Measurements from ENCODE around the gene MYCBP2.
"Not testable (repeated sequence)": the region's sequence is repeated elsewhere in the genome, so short reads cannot be mapped to it uniquely, and the experiment has no call there.

Gene MYCBP2

DNA sequence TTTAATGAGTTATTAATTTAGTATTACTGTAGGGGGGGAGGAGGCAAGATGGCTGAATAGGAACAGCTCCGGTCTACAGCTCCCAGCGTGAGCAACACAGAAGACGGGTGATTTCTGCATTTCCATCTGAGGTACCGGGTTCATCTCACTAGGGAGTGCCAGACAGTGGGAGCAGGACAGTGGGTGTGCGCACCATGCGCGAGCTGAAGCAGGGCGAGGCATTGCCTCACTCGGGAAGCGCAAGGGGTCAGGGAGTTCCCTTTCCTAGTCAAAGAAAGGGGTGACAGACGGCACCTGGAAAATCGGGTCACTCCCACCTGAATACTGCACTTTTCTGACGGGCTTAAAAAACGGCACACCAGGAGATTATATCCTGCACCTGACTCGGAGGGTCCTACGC is 127.9 kb downstream of the MYCBP2 start:
- DNase-seq: not testable (repeated sequence)

GRCh38 chr13:77196052-77196618 is 130.8 kb downstream of the MYCBP2 start:
- DNase-seq: no peak

DNA sequence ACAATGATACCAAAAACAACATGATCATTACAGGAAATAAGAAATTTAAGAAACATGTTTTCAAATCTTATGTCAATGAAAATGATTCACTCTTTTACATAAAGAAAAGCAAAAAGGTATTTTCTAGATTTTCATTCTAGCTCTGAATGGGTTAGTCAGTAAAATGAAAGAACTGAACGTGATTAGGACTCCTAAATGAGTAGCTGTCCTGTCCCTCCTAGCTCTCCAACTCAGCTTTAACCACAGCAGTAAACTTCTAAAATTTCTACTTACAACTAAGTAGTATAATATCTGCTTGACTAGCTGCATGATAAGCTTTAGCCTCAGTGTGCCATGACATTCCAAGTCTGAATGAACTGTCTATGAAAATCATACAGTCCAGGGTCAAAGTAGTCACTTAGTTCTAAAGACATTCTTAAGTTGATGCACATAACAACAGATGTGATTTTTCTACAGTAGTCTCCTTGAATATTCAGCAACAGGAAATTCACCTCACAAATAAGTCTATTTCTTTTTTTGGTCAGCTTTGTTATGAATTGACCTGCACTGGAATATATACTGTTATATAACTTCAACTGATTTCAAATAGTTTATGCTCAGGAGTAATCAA is 136.4 kb downstream of the MYCBP2 start:
- no peak for DNase-seq

DNA sequence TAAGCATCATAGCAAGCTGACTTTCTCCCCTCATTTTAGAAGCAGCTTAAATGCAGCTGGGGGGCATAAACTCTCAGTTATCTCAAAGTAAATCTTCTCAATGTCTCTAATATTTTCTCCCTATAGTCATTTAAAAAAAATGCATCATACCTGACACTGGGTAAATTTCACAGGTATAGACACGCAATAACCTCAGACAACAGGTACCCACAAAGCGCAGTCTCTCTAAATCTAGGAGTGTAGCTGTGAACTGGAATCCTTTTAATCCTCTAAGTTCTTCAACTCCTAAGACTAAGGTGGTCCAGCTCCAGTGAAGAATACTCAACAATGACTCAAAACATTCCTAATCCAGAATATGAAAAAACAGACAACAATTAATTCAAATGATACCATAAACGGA is 141.2 kb downstream of the MYCBP2 start:
- no peak for DNase-seq

DNA sequence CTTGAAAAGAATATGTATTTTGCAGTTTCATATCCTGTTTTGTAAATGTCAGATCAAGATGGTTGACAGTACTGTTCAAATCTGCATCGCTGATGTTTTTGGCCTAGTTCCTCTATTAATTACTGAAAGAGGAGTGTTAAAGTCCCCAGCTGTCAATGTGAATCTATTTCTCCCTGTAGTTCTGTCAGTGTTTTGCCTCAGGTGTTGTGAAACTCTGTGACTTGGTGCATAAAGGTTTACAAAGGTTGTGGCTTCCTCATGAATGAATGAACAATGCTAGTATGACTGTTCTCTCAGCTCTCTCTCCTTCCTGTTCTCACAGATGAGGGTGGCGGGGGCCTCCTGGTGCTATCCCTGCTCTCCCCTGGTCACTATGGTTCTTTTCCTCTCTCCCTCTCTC is 142.4 kb downstream of the MYCBP2 start:
- no peak for DNase-seq

DNA sequence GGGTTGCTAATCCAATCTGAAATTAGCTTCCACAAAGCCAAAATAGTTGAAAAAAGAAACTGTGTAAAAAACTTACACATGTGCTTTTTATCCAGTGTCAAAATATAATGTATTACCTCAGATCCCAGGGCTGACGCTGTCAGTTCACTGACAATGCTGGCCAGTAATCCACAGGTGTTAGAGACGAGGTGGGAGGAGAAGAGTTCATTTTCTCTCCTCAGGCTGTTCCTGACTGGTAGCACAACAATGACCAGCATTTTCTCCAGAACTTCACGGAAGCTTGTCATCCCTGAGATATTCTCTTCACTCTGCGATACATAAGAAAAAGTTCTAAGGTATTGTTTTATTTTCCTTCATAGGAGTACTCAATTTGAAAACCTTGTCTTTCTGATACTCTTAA is 146.9 kb downstream of the MYCBP2 start:
- no peak for DNase-seq

GRCh38 chr13:77177646-77178045 is 149.2 kb downstream of the MYCBP2 start:
- no peak for DNase-seq

GRCh38 chr13:77176350-77176749 is 150.5 kb downstream of the MYCBP2 start:
- DNase-seq: no peak

DNA sequence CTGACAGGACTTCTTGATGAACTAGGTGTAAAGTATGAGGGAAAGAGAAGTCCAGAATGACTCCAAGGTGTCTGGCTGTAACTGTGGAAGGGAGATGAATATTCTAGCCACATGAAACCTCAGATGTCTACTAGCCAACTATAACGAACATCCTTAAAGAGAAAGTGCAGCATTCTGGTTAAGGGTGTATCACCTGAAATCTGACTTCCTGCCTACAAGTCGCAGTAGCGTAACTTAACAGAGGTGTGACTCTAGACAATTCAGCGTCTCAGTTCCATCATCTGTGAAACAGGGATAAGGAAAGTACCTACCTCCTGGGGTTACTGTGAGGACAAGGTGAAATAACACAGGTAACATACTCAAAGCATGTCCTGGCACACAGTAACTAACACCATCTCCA is 154.2 kb downstream of the MYCBP2 start:
- DNase-seq: no peak

- no peak for DNase-seq
These were observed 155.4 kb downstream of the MYCBP2 start for GRCh38 chr13:77171451-77171850.

- DNase-seq: no peak
These were observed 158.7 kb downstream of the MYCBP2 start for GRCh38 chr13:77168237-77168636.

DNA sequence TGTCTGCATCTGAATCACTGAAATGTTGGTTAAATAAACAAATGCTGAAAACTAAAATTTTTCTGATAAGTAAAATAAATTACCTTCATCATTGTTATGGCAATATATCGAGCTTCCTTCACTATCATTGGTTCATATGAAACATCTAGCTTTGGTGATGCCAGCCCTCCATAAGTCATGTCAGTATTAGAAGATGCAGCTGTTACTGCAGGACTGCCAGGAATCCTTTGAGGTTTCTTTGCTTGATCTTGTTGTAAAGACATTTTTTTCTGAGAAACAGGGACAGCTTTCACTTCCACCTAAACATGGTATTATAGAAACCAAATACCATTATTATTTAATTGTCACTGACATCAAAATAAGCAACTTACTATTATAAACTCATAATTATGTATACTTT is 176.2 kb downstream of the MYCBP2 start:
- no peak for DNase-seq

DNA sequence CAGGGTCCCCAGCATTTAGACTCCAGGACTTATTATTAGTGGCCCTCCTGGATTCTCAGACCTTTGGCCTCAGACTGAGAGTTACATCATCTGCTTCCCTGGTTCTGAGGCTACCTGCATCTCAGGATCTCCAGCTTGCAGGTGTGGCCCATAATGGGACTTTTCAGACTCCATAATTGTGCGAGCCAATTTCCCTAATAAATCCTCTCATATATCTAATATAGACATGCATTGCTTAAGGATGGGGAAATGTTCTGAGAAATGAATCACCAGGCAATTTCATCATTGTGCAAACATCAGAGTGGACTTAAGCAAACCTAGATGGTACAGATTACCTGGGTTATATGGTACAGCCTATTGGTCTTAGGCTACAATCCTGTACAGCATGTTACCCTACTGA is 183.5 kb downstream of the MYCBP2 start:
- no peak for DNase-seq

DNA sequence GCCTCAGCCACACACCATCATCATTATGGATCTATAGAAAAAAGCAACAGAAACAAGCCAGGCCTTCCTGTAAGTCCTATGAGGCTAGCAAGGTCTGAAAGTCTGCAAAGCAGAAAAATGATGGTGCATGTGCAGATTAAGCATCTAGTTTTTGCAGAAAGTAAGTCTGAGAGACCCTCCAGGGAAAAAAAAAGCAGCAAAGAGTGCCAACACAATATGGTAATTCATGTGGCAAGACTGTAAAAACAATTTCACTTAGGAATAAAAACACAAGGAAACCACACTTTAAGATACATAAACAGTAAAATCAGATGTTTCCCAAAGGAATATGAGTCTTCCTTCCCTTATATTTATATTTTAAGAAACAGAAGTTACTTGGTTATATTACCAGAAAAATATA is 187.6 kb downstream of the MYCBP2 start:
- DNase-seq: peak; percentile 34

- DNase-seq: no peak
These were observed 188.1 kb downstream of the MYCBP2 start for GRCh38 chr13:77138813-77139212.

GRCh38 chr13:77136902-77137420 is 189.9 kb downstream of the MYCBP2 start:
- DNase-seq: no peak

GRCh38 chr13:77124423-77124822 is 202.5 kb downstream of the MYCBP2 start:
- no peak for DNase-seq

GRCh38 chr13:77118134-77118533 is 208.8 kb downstream of the MYCBP2 start:
- no peak for DNase-seq

- no peak for DNase-seq
These were observed 212.6 kb downstream of the MYCBP2 start for GRCh38 chr13:77114271-77114670.

DNA sequence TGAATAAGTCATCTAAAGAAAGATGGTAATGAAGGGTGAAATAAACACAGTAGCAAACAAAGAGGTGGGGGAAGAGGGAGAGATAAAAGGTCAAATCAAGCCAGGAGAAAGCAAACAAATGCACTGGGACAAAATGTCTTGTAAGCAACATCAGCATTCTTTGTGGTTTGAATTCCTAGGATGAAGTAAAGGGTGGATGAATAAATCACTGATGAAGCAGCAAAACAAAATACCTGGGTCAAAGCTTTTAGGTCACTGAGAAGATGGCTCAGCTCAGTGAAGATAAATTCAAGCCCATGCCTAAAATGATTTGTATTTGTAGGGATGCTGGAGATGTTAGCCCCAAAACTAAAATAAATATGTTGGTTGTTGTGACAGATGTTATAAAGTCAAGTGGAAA is 213.4 kb downstream of the MYCBP2 start:
- no peak for DNase-seq

DNA sequence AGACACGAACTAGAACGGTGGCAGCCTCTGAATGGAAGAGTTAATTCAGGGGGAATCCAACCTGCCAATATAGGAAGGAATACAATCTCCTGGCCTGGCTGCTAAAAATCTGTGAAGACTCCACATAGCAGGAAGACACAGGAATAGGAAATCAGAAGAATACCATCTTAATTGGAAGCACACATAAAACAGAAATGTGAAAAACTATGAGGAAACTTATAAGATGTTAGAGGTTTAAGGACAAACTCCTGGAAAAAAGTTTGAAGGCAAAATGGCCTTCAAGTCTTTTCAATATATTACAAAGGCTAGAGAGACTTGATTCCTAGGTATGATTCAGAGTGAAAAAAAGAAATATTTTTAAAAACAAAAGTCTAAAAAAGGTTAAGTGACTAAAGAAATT is 221.8 kb downstream of the MYCBP2 start:
- DNase-seq: no peak

DNA sequence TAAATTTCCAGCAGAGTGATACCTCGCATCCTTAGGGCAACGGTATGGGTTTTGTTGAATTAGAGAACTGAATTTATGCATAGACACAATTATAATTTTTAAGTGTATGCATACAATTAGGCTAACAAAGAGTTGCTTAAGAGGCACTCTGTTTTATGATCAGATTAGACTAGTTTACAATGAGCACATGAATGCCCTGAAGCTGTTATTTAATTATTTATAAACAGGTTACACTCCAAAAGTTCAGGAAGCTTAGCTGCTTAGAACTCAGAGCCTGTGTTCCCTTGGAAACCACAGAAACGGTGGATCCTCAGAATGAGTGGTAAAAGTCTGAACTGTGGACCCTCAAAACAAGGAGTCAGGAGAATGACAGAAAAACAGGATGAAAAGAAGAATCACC is 227.5 kb downstream of the MYCBP2 start:
- DNase-seq: no peak

DNA sequence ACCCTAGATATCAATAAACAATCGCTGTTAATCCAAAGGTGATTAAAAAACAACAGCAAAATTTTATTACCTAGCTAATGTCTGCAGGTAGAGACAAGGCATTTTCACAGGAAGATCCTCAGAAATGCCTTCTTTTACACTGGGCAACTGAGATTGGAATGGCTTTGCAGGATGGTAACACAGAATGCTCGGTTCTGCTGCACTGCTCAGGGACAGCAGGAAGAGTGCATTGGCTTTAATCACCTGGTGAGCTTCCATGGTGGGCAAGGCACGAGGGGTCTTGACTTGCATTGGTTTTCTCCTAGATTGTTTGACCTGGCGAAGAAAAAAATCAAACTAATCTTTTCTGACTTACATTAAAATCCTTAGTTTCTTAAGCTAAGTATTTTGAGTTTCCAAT is 231.6 kb downstream of the MYCBP2 start:
- no peak for DNase-seq

GRCh38 chr13:77094773-77095172 is 232.1 kb downstream of the MYCBP2 start:
- DNase-seq: no peak

DNA sequence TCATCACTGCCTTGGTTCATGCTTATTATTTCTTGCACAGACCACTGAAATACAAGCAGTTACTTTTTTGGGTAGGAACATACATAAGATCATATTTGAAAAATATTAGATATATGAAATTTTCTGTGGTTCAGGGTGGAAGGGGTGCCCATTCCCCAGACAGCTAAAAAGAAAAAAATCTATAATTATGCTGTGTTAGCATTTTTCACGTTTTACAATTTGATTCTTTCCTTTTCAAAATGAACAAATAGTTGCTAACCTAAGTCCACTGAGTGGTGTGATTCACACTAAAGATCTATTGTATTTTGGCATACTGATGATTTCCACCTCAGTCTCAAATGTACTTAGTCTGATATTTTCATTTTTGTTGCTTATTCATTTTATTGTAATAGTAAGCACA is 233.2 kb downstream of the MYCBP2 start:
- DNase-seq: no peak
